Brain microvascular endothelial cell (primary cell): ENCODE measurements around the gene HACD2.

Experiments used
- DNase-seq: peaks from one replicate; pipeline ENCODE4 v3.0.0-alpha.2; 2020
- H3K27ac ChIP-seq: fragments of 250-450 bp; sonication (Bioruptor Pico); 2 replicates; pipeline ENCODE4 v1.5.1; 2020; ENCODE audit warnings: mild to moderate bottlenecking, moderate library complexity
- H3K27me3 ChIP-seq: fragments of 250-450 bp; sonication (Bioruptor Pico); replicated peaks from 2 replicates; pipeline ENCODE4 v1.5.1; 2020; ENCODE audit warnings: mild to moderate bottlenecking
- H3K36me3 ChIP-seq: fragments of 250-450 bp; sonication (Bioruptor Pico); replicated peaks from 2 replicates; pipeline ENCODE4 v1.5.1; 2020; ENCODE audit warnings: mild to moderate bottlenecking
- H3K4me3 ChIP-seq: 2 replicates; pipeline ENCODE4 v1.5.1; 2011; ENCODE audit warnings: low read depth, mild to moderate bottlenecking, control low read depth, low read length, moderate library complexity
- CTCF ChIP-seq: IDR thresholded peaks from 2 replicates; pipeline ENCODE4 v1.5.1; 2011; ENCODE audit warnings: low read depth, mild to moderate bottlenecking, moderate library complexity, low read length, control low read depth, inconsistent platforms; ENCODE audit errors: missing control alignments
- in situ Hi-C: cut with HindIII; loops from 2 replicates; pipeline ENCODE4 v1.10.0; 2017; ENCODE audit warnings: low sequenced_read_pairs, low pct_ligation_motif_present

The HACD2 gene

GRCh38 chr3:123520656-123521055, 64.2 kb downstream of the HACD2 start:
- Histone ChIP-seq H3K27ac (no peak overlapping the region), H3K4me3 (no peak overlapping the region), H3K27me3 (no peaks in the 10 kb centered on the region), H3K36me3 (no peaks in the 10 kb centered on the region)
- DNase-seq: no peak
- in situ Hi-C loops: no loop called here
- TF ChIP-seq CTCF: no peak

- no peak for DNase-seq
- no peak overlapping the region for H3K4me3 ChIP-seq
- H3K36me3 ChIP-seq: no peaks in the 10 kb centered on the region
- H3K27ac ChIP-seq: no peak overlapping the region
- no peak for TF ChIP-seq CTCF
- in situ Hi-C loops: no loop called here
- H3K27me3 ChIP-seq: no peaks in the 10 kb centered on the region
These were observed 65.9 kb downstream of the HACD2 start for GRCh38 chr3:123518892-123519485.

GRCh38 chr3:123511726-123512125, 73.1 kb downstream of the HACD2 start:
- in situ Hi-C loops: no loop called here
- DNase-seq: no peak
- Histone ChIP-seq H3K27ac (no peak overlapping the region), H3K4me3 (no peak overlapping the region), H3K36me3 (no peaks in the 10 kb centered on the region), H3K27me3 (no peaks in the 10 kb centered on the region)
- TF ChIP-seq CTCF: no peak

- Histone ChIP-seq H3K4me3 (no peak overlapping the region), H3K36me3 (no peaks in the 10 kb centered on the region), H3K27ac (no peak overlapping the region), H3K27me3 (no peaks in the 10 kb centered on the region)
- no peak for DNase-seq
- TF ChIP-seq CTCF: no peak
- in situ Hi-C loops: no loop called here
These were observed 73.8 kb downstream of the HACD2 start for GRCh38 chr3:123511084-123511483.

- no peaks in the 10 kb centered on the region for H3K36me3 ChIP-seq
- in situ Hi-C loops: no loop called here
These were observed 76.7 kb downstream of the HACD2 start for GRCh38 chr3:123508178-123508577.

More at GRCh38 chr3:123508178-123508577, 76.7 kb downstream of the HACD2 start:
- H3K4me3 ChIP-seq: no peak overlapping the region
- no peak for DNase-seq
- H3K27me3 ChIP-seq: no peaks in the 10 kb centered on the region
- no peak overlapping the region for H3K27ac ChIP-seq
- TF ChIP-seq CTCF: no peak
